ENCODE data around the gene BCAS4.
A peak's percentile ranks its signal among the peaks of the same experiment; 100 is the strongest.

- TF ChIP-seq POLR2A (IDR thresholded peaks at IDR 0.05), result peak in 1 of 2 donors; percentile 48
- TF ChIP-seq CTCF (IDR thresholded peaks at IDR 0.05), result peak in 4 of 6 experiments; percentile 65 to 100 (median 99)
Observed at GRCh38 chr20:50794846-50795634, at the start of gene BCAS4.

Data from thyroid gland (tissue), 4 donors.